ENCODE data around the gene TSPAN5.

The TSPAN5 gene

GRCh38 chr4:98672583-98673287 is 14.3 kb upstream of the TSPAN5 start:
- no peak for DNase-seq

GRCh38 chr4:98671131-98671530 is 12.7 kb upstream of the TSPAN5 start:
- no peak for DNase-seq

- no peak for DNase-seq
These were observed 11.8 kb upstream of the TSPAN5 start for GRCh38 chr4:98670186-98670585.

- no peak for DNase-seq
These were observed 11.2 kb upstream of the TSPAN5 start for GRCh38 chr4:98669577-98669976.

GRCh38 chr4:98664959-98665358 is 6.5 kb upstream of the TSPAN5 start:
- DNase-seq, result peak in 1 of 14 donors; percentile 62

GRCh38 chr4:98663226-98664006 is 5.0 kb upstream of the TSPAN5 start:
- DNase-seq, result peak in 1 of 14 donors; percentile 18

- no peak for DNase-seq
These were observed 4.3 kb upstream of the TSPAN5 start for GRCh38 chr4:98662626-98663225.

GRCh38 chr4:98662055-98662453 is 3.6 kb upstream of the TSPAN5 start:
- DNase-seq, result no peak

- no peak for DNase-seq
These were observed 3.1 kb upstream of the TSPAN5 start for GRCh38 chr4:98661371-98662054.

- peak in 1 of 14 donors; percentile 77 for DNase-seq
These were observed 1.5 kb upstream of the TSPAN5 start for GRCh38 chr4:98659741-98660462.

- DNase-seq, result no peak
These were observed 738 bp upstream of the TSPAN5 start for GRCh38 chr4:98659106-98659592.

- peak in 12 of 14 donors; percentile 46 to 89 (median 61) for DNase-seq
These were observed 702 bp downstream of the TSPAN5 start for GRCh38 chr4:98657531-98658286.

GRCh38 chr4:98656886-98657285 is 1.5 kb downstream of the TSPAN5 start:
- DNase-seq, result no peak

- DNase-seq, result no peak
These were observed 2.0 kb downstream of the TSPAN5 start for GRCh38 chr4:98656443-98656842.

- no peak for DNase-seq
These were observed 4.2 kb downstream of the TSPAN5 start for GRCh38 chr4:98653890-98654867.

GRCh38 chr4:98652996-98653395 is 5.4 kb downstream of the TSPAN5 start:
- DNase-seq, result no peak

GRCh38 chr4:98648602-98649001 is 9.8 kb downstream of the TSPAN5 start:
- DNase-seq, result no peak

GRCh38 chr4:98646422-98646821 is 12.0 kb downstream of the TSPAN5 start:
- DNase-seq, result no peak

- no peak for DNase-seq
These were observed 12.9 kb downstream of the TSPAN5 start for GRCh38 chr4:98645527-98645926.

GRCh38 chr4:98643755-98644154 is 14.7 kb downstream of the TSPAN5 start:
- no peak for DNase-seq
